ENCODE measurements around the gene DCLK2.

DCLK2 gene

DNA sequence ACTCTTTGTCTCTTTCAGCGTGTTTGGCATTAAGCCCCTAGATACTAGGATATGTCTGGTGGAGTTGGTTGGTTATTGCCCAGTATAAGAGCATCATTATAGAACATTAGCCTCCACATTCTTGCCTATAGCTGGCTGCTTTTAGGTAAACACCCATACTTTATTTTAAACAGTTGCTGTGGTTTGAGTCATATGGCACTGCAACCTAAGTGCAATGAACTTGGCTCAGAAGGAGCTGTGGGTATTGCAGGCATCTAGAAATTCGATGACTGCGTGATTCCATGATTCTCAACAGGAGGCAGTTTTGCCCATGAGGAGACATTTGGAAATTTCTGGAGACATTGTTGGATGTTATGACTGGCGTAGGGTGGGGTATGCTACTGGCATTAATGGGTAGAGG, 49.5 kb downstream of the DCLK2 start:
- Mint-ChIP-seq H3K9me3 (peaks cover 8% of the 10 kb centered on the region), H3K4me1 (peaks cover 19% of the 10 kb centered on the region), H3K27ac (no peak overlapping the region), H3K27me3 (ENCODE audit: low read depth) (no peaks in the 10 kb centered on the region), H3K4me3 (no peak overlapping the region), H3K36me3 (ENCODE audit: low read depth) (peaks cover 9% of the 10 kb centered on the region)
- TF ChIP-seq, protein P1, sequence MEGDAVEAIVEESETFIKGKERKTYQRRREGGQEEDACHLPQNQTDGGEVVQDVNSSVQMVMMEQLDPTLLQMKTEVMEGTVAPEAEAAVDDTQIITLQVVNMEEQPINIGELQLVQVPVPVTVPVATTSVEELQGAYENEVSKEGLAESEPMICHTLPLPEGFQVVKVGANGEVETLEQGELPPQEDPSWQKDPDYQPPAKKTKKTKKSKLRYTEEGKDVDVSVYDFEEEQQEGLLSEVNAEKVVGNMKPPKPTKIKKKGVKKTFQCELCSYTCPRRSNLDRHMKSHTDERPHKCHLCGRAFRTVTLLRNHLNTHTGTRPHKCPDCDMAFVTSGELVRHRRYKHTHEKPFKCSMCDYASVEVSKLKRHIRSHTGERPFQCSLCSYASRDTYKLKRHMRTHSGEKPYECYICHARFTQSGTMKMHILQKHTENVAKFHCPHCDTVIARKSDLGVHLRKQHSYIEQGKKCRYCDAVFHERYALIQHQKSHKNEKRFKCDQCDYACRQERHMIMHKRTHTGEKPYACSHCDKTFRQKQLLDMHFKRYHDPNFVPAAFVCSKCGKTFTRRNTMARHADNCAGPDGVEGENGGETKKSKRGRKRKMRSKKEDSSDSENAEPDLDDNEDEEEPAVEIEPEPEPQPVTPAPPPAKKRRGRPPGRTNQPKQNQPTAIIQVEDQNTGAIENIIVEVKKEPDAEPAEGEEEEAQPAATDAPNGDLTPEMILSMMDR (IDR thresholded peaks at IDR 0.05; ENCODE audit: unreplicated experiment in 3 of 3): no peak

DNA sequence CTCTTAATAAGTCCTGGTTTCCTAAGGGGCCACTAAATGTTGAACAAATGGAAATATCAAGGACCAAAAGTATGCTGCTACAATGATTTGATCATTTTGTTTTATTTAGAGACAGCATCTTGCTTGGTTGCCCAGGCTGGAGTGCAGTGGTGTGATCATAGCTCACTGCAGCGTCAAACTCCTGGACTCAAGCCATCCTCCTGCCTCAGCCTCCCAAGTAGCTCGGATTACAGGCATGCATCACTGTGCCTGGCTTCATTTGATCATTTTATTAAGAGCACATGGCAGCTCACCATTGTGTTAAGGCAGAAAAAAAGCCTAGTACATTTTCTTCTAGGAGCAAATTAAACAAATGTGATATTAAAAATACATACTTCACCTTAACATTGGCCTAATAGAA, 52.7 kb downstream of the DCLK2 start:
- no peak overlapping the region for H3K4me3 Mint-ChIP-seq
- no peaks in the 10 kb centered on the region for H3K36me3 Mint-ChIP-seq (ENCODE audit: low read depth)
- peaks cover 19% of the 10 kb centered on the region for H3K4me1 Mint-ChIP-seq
- H3K27ac Mint-ChIP-seq: no peak overlapping the region
- TF ChIP-seq, protein P1 (IDR thresholded peaks at IDR 0.05; ENCODE audit: unreplicated experiment in 3 of 3): no peak
- no peaks in the 10 kb centered on the region for H3K27me3 Mint-ChIP-seq (ENCODE audit: low read depth)
- H3K9me3 Mint-ChIP-seq: no peaks in the 10 kb centered on the region

DNA sequence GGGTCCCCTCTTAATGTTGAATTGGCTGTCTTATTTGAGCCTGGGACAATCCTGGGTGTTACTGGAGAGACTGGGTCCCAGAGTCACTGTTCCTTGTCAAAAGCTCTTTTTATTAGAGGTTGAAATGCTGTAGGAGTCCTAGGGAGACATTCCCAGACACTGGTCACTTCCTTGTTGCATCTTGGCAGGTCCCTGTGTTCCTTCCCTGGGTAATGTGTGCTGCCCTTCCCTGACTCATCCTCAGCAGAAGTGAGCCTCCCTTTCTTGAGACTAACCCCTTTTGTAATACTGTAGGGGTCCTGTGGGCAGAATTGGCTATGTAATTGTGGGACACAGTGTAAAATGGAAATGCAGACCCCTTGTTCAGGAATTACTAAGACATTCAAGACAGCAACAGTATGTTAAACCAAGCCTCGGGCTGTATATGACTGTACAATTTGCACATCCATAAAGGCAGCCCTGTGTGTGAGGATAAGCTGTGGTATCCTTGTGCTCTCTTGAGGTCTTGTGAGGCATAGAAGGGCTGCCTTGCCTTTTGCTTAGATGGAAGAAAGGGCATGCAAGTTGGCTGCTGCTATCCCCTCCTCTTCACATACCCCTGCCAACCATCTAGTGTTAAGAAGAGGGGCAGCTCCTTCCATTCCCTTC, 53.5 kb downstream of the DCLK2 start:
- no peaks in the 10 kb centered on the region for H3K9me3 Mint-ChIP-seq
- H3K4me3 Mint-ChIP-seq: no peak overlapping the region
- peaks cover 11% of the 10 kb centered on the region for H3K4me1 Mint-ChIP-seq
- no peaks in the 10 kb centered on the region for H3K36me3 Mint-ChIP-seq (ENCODE audit: low read depth)
- TF ChIP-seq, protein P1 (IDR thresholded peaks at IDR 0.05; ENCODE audit: unreplicated experiment in 3 of 3): no peak
- H3K27ac Mint-ChIP-seq: no peak overlapping the region
- H3K27me3 Mint-ChIP-seq (ENCODE audit: low read depth): no peaks in the 10 kb centered on the region

DNA sequence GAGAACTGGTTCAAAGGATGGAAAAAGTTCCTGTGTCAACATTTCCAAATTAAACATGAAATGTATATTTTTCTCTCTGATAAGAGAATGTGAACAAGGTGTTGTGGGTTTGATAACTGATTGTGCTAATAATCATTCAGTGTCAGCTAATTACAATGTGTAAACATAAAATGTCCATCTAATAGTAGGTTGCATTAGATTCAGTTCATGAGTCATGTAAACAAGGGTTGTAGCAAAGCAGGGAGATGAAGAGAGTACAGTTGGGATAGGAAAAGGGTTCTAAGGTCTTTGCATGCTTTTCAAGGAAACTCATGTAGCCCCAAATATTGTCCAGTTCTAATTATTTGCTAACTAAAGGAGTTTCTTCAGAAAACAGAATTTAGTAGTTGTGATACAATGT, 55.4 kb downstream of the DCLK2 start:
- H3K4me1 Mint-ChIP-seq: peaks cover 9% of the 10 kb centered on the region
- no peak overlapping the region for H3K27ac Mint-ChIP-seq
- no peaks in the 10 kb centered on the region for H3K36me3 Mint-ChIP-seq (ENCODE audit: low read depth)
- H3K4me3 Mint-ChIP-seq: no peak overlapping the region
- TF ChIP-seq, protein P1 (IDR thresholded peaks at IDR 0.05; ENCODE audit: unreplicated experiment in 3 of 3): no peak
- no peaks in the 10 kb centered on the region for H3K27me3 Mint-ChIP-seq (ENCODE audit: low read depth)
- no peaks in the 10 kb centered on the region for H3K9me3 Mint-ChIP-seq

DNA sequence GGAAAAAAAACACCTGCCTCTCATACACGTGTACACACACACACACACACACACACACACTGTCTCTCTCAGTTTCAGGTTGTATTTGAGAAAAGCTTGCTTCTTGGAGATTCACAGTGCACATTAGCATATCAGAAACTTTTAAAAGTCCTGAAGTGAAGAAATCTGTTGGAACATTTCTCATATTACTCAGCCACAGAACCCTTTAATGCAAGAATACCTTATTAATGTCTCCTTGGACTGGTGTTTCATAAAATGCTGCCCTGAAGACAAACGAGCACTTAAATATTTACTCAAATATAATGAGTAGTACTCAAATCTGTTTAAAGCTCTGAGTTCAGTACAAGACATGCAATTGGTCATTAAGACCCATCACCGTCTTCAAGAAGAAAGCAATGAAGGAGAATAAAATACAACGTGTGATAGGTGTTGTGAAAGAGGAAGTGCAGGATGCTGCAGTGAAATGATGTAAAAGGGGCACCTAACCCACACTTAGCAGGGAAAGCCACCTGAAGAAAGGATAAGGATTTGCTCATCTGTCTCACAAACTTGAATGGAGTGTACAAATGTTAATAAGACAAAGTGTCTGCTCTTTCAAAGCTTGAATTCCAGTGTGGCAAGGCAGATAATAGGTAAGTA, 57.0 kb downstream of the DCLK2 start:
- TF ChIP-seq, protein P1 (IDR thresholded peaks at IDR 0.05; ENCODE audit: unreplicated experiment in 3 of 3): no peak
- Mint-ChIP-seq H3K27ac (no peak overlapping the region), H3K27me3 (ENCODE audit: low read depth) (no peaks in the 10 kb centered on the region), H3K4me1 (peaks cover 4% of the 10 kb centered on the region), H3K4me3 (no peak overlapping the region), H3K36me3 (ENCODE audit: low read depth) (no peaks in the 10 kb centered on the region), H3K9me3 (no peaks in the 10 kb centered on the region)

DNA sequence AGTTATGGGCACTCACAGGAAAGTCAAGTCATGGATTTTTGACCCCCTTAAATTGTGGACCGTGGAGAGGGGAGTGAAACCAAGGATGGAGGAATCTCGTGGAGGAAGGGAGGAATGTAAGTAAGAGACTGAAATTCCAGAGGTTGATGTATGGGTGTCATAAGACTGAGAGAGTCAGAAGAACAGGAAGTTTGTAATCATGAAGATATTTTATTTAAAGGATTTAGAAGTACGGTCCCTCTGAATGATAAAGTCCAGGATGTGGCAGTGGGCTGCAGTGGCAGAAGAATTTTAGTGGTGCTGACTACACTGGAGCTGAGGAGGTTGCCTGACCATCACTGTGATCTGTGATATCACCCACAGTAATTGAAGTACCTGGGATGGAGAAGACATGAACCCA, 57.8 kb downstream of the DCLK2 start:
- no peaks in the 10 kb centered on the region for H3K36me3 Mint-ChIP-seq (ENCODE audit: low read depth)
- H3K4me1 Mint-ChIP-seq: peaks cover 2% of the 10 kb centered on the region
- H3K9me3 Mint-ChIP-seq: no peaks in the 10 kb centered on the region
- no peak overlapping the region for H3K4me3 Mint-ChIP-seq
- no peak overlapping the region for H3K27ac Mint-ChIP-seq
- H3K27me3 Mint-ChIP-seq (ENCODE audit: low read depth): no peaks in the 10 kb centered on the region
- TF ChIP-seq, protein P1 (IDR thresholded peaks at IDR 0.05; ENCODE audit: unreplicated experiment in 3 of 3): no peak
